ENCODE results near the gene MTMR8. TPM values are rescaled to one million over a fixed set of nuclear protein-coding genes. Genes with fewer than 3 reads are reported as not detected.
"Not testable (repeated sequence)": the region's sequence is repeated elsewhere in the genome, so short reads cannot be mapped to it uniquely, and the experiment has no call there.

MTMR8 gene
- total RNA-seq, 2 donors from 2014 or later, result 0.82 to 1.8 TPM

GRCh38 chrX:64394059-64394873 lies 986 bp downstream of the MTMR8 start:
- TF ChIP-seq POLR2AphosphoS5 (IDR thresholded peaks at IDR 0.05) (no peak), CTCF (IDR thresholded peaks at IDR 0.05) (no peak), POLR2A (IDR thresholded peaks at IDR 0.05) (no peak)
- intact Hi-C loops (cut with DNase I), result loop anchor here (10.0 kb wide), 1 partner anchor 189 kb away; the partner anchor contains the start of gene AMER1
- 32% methylated on average over 12 of the region's 12 CpGs for WGBS
- Histone ChIP-seq H3K36me3 (no peaks in the 10 kb centered on the region), H3K27me3 (replicated peaks; ENCODE audit: insufficient read depth) (no peaks in the 10 kb centered on the region), H3K4me1 (replicated peaks) (no peaks in the 10 kb centered on the region), H3K9me3 (no peaks in the 10 kb centered on the region), H3K27ac (no peak overlapping the region), H3K4me3 (peak overlapping the region; percentile 45 to 47)
- no peak for DNase-seq (ENCODE audit: low spot score)

GRCh38 chrX:64389489-64389888 lies 5.8 kb downstream of the MTMR8 start:
- Histone ChIP-seq H3K4me1 (replicated peaks) (no peaks in the 10 kb centered on the region), H3K27ac (no peak overlapping the region), H3K36me3 (no peaks in the 10 kb centered on the region), H3K9me3 (no peaks in the 10 kb centered on the region), H3K4me3 (no peak overlapping the region), H3K27me3 (replicated peaks; ENCODE audit: insufficient read depth) (no peaks in the 10 kb centered on the region)
- no peak for DNase-seq (ENCODE audit: low spot score)
- TF ChIP-seq POLR2AphosphoS5 (IDR thresholded peaks at IDR 0.05) (no peak), CTCF (IDR thresholded peaks at IDR 0.05) (no peak), POLR2A (IDR thresholded peaks at IDR 0.05) (no peak)
- intact Hi-C loops (cut with DNase I), result no loop called here

DNA sequence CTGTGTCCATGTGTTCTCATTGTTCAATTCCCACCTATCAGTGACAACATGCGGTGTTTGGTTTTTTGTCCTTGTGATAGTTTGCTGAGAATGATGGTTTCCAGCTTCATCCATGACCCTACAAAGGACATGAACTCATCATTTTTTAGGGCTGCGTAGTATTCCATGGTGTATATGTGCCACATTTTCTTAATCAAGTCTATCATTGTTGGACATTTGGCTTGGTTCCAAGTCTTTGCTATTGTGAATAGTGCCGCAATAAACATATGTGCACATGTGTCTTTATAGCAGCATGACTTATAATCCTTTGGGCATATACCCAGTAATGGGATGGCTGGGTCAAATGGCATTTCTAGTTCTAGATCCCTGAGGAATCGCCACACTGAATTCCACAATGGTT lies 14.5 kb downstream of the MTMR8 start:
- WGBS, result 100% methylated on average over 4 of the region's 4 CpGs
- H3K27me3 ChIP-seq (replicated peaks; ENCODE audit: insufficient read depth); H3K9me3 ChIP-seq; H3K4me1 ChIP-seq (replicated peaks); H3K27ac ChIP-seq; H3K36me3 ChIP-seq; H3K4me3 ChIP-seq; DNase-seq (ENCODE audit: low spot score); intact Hi-C loops (cut with DNase I): not testable (repeated sequence)

- no peak for DNase-seq (ENCODE audit: low spot score)
- Histone ChIP-seq H3K4me3 (no peak overlapping the region), H3K27me3 (replicated peaks; ENCODE audit: insufficient read depth) (no peaks in the 10 kb centered on the region), H3K9me3 (no peaks in the 10 kb centered on the region), H3K4me1 (replicated peaks) (no peaks in the 10 kb centered on the region), H3K27ac (no peak overlapping the region), H3K36me3 (no peaks in the 10 kb centered on the region)
- TF ChIP-seq POLR2AphosphoS5 (IDR thresholded peaks at IDR 0.05) (no peak), CTCF (IDR thresholded peaks at IDR 0.05) (no peak), POLR2A (IDR thresholded peaks at IDR 0.05) (no peak)
- intact Hi-C loops (cut with DNase I), result no loop called here
- 90% methylated on average over 1 of the region's 1 CpG for WGBS
Measured at GRCh38 chrX:64379924-64380323, 15.3 kb downstream of the MTMR8 start.

DNA sequence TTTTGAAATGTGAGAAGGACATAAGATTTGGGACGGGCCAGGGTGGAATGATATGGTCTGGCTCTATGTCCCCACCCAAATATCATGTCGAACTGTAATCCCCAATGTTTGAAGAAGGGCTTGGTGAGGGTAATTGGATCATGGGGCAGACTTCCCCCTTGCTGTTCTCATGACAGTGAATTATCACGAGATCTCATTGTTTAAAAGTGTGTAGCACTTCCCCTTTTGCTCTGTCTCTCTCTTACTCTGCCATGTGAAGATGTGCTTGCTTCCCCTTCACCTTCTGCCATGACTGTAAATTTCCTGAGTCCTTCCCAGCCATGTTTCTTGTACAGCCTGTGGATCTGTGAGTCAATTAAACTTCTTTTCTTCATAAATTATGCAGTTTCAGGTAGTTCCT lies 17.5 kb downstream of the MTMR8 start:
- WGBS, result 92% methylated on average over 3 of the region's 3 CpGs
- intact Hi-C loops (cut with DNase I), result no loop called here
- no peak for TF ChIP-seq POLR2A (IDR thresholded peaks at IDR 0.05)
- Histone ChIP-seq H3K27ac (no peak overlapping the region), H3K27me3 (replicated peaks; ENCODE audit: insufficient read depth) (no peaks in the 10 kb centered on the region), H3K9me3 (no peaks in the 10 kb centered on the region), H3K4me3 (no peak overlapping the region), H3K4me1 (replicated peaks) (no peaks in the 10 kb centered on the region), H3K36me3 (no peaks in the 10 kb centered on the region)
- no peak for DNase-seq (ENCODE audit: low spot score)

DNA sequence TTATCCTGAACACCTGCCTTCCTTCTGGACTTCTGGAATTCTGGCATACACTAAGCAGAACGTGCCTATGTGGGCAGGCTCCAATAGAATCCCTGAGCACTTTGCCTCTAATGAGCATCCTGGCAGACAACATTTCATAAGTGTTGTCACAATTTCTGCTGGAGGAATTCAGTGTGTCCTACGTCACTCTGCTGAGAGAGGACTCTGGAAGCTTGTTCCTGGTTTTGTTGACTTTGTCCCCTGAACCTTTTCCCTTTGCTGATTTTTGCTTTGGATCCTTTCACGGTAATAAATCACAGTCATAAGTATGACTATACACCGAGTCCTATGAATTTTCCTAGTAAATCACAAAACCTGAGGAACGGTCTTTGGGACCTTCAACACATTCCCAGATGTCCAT lies 43.2 kb downstream of the MTMR8 start:
- no peaks in the 10 kb centered on the region for H3K36me3 ChIP-seq
- no peak overlapping the region for H3K27ac ChIP-seq
- intact Hi-C loops (cut with DNase I), result no loop called here
- H3K27me3 ChIP-seq (replicated peaks; ENCODE audit: insufficient read depth), result no peaks in the 10 kb centered on the region
- H3K9me3 ChIP-seq, result no peaks in the 10 kb centered on the region
- WGBS, result 82% methylated on average over 5 of the region's 5 CpGs
- H3K4me3 ChIP-seq, result no peak overlapping the region
- DNase-seq (ENCODE audit: low spot score), result no peak
- no peaks in the 10 kb centered on the region for H3K4me1 ChIP-seq (replicated peaks)
- no peak for TF ChIP-seq CTCF (IDR thresholded peaks at IDR 0.05)
- no peak for TF ChIP-seq POLR2A (IDR thresholded peaks at IDR 0.05)
- TF ChIP-seq POLR2AphosphoS5 (IDR thresholded peaks at IDR 0.05), result no peak

Measured in prostate gland (tissue), 2 donors.